ENCODE measurements around the gene TSHR.
"Not testable (repeated sequence)": the region's sequence is repeated elsewhere in the genome, so short reads cannot be mapped to it uniquely, and the experiment has no call there.

TSHR gene

GRCh38 chr14:80955416-80955941 is at the start of gene TSHR:
TSS of gene TSHR (plus strand) at chr14:80955621. CDS start at chr14:80955681, 60 bp downstream.
- no peak for DNase-seq (ENCODE audit: low read depth in 4 of 4, low spot score in 1 of 4)

- DNase-seq (ENCODE audit: low read depth in 4 of 4, low spot score in 1 of 4): no peak
Observed at GRCh38 chr14:80906336-80906735, 49.1 kb upstream of the TSHR start.

- no peak for DNase-seq (ENCODE audit: low read depth in 4 of 4, low spot score in 1 of 4)
Observed at GRCh38 chr14:80906946-80907345, 48.5 kb upstream of the TSHR start.

- not testable (repeated sequence) for DNase-seq (ENCODE audit: low read depth in 4 of 4, low spot score in 1 of 4)
Observed at GRCh38 chr14:80912013-80912412, 43.4 kb upstream of the TSHR start.

- DNase-seq (ENCODE audit: low read depth in 4 of 4, low spot score in 1 of 4): no peak
Observed at GRCh38 chr14:80919622-80920021, 35.8 kb upstream of the TSHR start.

- DNase-seq (ENCODE audit: low read depth in 4 of 4, low spot score in 1 of 4): no peak
Observed at GRCh38 chr14:80923368-80923767, 32.1 kb upstream of the TSHR start.

GRCh38 chr14:80924365-80925103 is 30.9 kb upstream of the TSHR start:
- DNase-seq (ENCODE audit: low read depth in 4 of 4, low spot score in 1 of 4): no peak

- DNase-seq (ENCODE audit: low read depth in 4 of 4, low spot score in 1 of 4): no peak
Observed at GRCh38 chr14:80926397-80927082, 28.9 kb upstream of the TSHR start.

GRCh38 chr14:80927083-80927989 is 28.1 kb upstream of the TSHR start:
- no peak for DNase-seq (ENCODE audit: low read depth in 4 of 4, low spot score in 1 of 4)

- no peak for DNase-seq (ENCODE audit: low read depth in 4 of 4, low spot score in 1 of 4)
Observed at GRCh38 chr14:80930095-80930494, 25.3 kb upstream of the TSHR start.

- peak in 1 of 4 experiments; percentile 35 for DNase-seq (ENCODE audit: low read depth in 4 of 4, low spot score in 1 of 4)
Observed at GRCh38 chr14:80930836-80931389, 24.5 kb upstream of the TSHR start.

- DNase-seq (ENCODE audit: low read depth in 4 of 4, low spot score in 1 of 4): no peak
Observed at GRCh38 chr14:80933282-80933681, 22.1 kb upstream of the TSHR start.

GRCh38 chr14:80933686-80934085 is 21.7 kb upstream of the TSHR start:
- DNase-seq (ENCODE audit: low read depth in 4 of 4, low spot score in 1 of 4): no peak

- DNase-seq (ENCODE audit: low read depth in 4 of 4, low spot score in 1 of 4): no peak
Observed at GRCh38 chr14:80940146-80940545, 15.3 kb upstream of the TSHR start.

- DNase-seq (ENCODE audit: low read depth in 4 of 4, low spot score in 1 of 4): peak; percentile 67 to 84 (median 72)
Observed at GRCh38 chr14:80941241-80942185, 13.9 kb upstream of the TSHR start, which contains the start of gene CEP128. TSS of gene CEP128 (minus strand) at chr14:80941738.

- no peak for DNase-seq (ENCODE audit: low read depth in 4 of 4, low spot score in 1 of 4)
Observed at GRCh38 chr14:80942191-80942600, 13.2 kb upstream of the TSHR start.

- DNase-seq (ENCODE audit: low read depth in 4 of 4, low spot score in 1 of 4): no peak
Observed at GRCh38 chr14:80944861-80945617, 10.4 kb upstream of the TSHR start.

GRCh38 chr14:80946187-80946586 is 9.2 kb upstream of the TSHR start:
- no peak for DNase-seq (ENCODE audit: low read depth in 4 of 4, low spot score in 1 of 4)

- no peak for DNase-seq (ENCODE audit: low read depth in 4 of 4, low spot score in 1 of 4)
Observed at GRCh38 chr14:80946797-80947196, 8.6 kb upstream of the TSHR start.
